ENCODE results near the gene ARRDC1.
A peak's percentile ranks its signal among the peaks of the same experiment; 100 is the strongest.
"Not testable (repeated sequence)": the region's sequence is repeated elsewhere in the genome, so short reads cannot be mapped to it uniquely, and the experiment has no call there.

ARRDC1 gene, protein sequence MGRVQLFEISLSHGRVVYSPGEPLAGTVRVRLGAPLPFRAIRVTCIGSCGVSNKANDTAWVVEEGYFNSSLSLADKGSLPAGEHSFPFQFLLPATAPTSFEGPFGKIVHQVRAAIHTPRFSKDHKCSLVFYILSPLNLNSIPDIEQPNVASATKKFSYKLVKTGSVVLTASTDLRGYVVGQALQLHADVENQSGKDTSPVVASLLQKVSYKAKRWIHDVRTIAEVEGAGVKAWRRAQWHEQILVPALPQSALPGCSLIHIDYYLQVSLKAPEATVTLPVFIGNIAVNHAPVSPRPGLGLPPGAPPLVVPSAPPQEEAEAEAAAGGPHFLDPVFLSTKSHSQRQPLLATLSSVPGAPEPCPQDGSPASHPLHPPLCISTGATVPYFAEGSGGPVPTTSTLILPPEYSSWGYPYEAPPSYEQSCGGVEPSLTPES

DNA sequence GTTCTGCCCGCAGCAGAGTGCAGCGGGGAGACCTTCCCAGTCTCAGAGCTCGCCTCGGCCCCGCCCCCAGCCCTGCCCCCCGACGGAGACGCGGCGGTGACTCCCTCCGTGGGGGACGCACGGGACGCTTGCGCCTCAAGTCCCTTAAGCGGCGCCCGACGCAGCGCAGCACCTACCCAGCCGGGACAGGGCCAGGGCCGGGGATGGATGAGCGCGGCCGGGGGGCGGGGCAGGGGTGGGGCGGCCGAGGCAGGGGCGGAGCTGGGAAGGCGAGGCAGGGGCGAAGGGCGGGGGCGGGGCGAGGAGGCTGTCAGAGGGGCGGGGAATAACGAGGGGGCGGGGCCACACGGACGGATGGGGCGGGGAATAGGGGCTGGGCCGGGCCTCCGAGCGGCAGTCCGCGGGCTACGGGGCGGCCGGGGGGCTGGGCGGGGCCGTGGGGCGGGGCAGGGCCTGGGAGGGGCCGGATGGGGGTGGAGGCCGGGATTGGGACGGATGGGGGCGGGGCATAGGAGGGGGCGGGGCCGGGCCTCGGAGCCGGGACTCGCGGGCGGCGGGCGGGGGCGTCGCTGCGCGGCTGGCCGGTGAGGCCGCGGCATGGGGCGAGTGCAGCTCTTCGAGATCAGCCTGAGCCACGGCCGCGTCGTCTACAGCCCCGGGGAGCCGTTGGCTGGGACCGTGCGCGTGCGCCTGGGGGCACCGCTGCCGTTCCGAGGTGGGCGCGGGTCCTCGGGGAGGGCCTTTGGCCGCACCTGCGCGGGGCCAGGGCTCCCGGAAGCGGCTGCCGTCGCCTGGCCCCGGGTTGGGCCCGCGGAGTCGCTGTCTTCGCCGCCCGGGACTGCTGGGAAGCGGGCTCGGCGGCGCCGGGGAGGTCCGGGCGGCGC, at the start of gene ARRDC1:
ARRDC1 (plus strand) TSS at position 566 of the 884 bp plus-strand sequence; CDS start at position 598, 32 bp downstream.
- peak; percentile 88 for DNase-seq (ENCODE audit: low spot score)

DNA sequence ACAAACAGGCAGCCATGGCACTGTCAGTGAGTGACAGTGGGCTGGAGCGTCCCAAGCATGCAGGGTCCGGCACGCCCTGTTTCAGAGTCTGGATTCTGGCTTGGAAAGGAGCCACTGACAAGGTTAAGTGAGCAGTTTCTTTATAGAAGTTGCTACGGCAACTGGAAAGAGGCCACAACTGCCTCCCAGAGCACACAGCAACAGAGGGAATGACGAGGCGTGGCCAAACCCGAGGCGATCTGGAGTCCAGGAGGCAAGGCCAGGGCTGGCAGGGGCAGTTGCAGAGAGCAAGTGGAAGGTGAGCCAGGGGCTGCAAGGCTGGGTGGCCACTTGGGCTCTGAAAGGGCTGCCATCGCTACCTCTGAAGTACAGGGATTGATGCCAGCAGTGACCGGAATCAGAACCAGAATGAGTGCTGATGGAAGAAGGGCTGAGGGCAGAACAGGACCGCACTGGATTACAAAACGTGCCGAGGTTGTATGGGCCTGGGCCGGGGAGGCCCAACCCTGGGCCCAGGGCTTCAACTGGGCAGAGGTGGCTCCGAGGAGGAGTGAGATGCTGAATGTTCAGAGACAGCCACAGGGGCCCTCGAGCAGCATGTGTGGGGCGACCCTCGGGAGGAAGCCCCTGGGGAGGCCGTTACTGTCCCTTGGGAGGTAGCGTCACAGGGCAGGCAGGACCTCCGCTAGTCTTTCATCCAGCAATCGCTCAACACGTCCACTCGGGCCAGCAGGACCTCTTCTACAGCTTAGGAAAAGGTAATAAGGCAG, 49.2 kb upstream of the ARRDC1 start:
- no peak for DNase-seq (ENCODE audit: low spot score)

DNA sequence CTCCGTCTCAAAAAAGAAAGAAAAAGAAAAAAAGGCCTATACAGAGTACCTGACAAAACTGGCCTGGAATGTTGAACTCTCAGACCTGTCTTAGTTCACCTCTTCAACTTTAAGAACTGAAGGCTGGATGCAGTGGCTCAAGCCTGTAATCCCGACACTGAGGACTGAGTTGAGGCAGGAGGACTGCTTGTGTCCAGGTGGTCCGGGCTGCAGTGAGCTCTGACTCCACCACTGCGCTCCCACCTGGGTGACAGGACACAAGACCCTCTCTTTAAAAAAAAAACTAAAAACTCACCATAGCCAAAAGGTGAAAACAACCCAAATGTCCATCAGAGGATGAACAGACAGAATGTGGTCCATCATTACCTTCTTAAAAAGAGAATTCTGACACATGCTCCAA, 47.4 kb upstream of the ARRDC1 start:
- DNase-seq (ENCODE audit: low spot score), result no peak

DNA sequence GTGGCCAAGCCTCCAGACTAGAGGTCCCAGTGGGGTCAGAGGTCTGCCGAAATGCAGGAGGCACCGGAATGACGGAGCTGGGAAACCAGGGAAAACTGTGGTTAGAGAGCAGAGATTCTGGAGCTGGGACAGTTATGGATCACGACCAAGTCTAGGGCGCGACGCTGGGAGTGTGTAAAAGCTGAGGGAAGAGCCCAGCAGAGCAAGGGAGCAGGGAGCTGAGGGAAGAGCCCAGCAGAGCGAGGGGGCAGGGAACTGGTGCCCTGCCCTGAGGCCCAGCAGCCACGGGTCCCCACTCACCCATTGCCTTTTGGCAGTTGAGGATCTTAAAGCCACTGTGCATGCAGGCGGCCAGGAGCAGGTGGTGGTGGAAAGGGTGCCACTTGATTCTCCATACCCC, 41.4 kb upstream of the ARRDC1 start:
- no peak for DNase-seq (ENCODE audit: low spot score)

DNA sequence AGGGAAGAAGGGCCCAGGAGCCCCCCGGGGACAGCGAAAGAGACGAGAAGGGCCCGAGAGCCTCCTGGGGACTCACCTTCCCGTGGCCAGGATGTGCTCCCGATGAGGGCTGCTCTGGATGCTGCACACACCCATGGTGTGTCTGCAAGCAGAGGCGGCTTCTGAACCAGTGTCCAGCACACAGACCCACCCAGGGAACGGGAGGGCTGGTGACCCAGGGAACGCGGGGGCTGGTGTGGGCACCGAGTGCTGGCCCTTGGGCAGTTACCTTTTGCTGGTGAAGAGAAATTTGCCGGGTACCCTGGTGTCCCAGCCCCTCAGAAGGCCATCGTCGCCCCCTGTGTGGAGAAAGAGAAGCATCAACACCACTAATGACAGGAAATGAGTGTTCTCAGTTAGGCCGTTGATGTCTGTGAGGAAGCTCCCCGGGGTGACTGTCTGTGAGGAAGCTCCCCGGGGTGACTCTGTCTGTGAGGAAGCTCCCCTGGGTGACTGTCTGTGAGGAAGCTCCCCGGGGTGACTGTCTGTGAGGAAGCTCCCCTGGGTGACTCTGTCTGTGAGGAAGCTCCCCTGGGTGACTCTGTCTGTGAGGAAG, 40.6 kb upstream of the ARRDC1 start:
- DNase-seq (ENCODE audit: low spot score), result no peak

DNA sequence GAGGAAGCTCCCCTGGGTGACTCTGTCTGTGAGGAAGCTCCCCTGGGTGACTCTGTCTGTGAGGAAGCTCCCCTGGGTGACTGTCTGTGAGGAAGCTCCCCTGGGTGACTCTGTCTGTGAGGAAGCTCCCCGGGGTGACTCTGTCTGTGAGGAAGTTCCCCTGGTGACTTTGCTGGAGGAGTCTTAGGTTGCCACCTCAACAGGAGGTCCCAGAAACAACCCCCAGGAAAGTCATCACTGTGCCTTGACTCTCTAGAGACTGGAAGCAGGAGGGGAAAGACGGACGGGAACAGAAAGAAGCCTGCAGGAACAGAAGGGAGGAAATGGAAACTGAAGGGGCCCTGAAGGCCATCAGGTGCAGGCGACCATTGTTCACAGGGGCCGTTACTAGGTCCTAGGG, 37.0 kb upstream of the ARRDC1 start:
- DNase-seq (ENCODE audit: low spot score), result not testable (repeated sequence)

DNA sequence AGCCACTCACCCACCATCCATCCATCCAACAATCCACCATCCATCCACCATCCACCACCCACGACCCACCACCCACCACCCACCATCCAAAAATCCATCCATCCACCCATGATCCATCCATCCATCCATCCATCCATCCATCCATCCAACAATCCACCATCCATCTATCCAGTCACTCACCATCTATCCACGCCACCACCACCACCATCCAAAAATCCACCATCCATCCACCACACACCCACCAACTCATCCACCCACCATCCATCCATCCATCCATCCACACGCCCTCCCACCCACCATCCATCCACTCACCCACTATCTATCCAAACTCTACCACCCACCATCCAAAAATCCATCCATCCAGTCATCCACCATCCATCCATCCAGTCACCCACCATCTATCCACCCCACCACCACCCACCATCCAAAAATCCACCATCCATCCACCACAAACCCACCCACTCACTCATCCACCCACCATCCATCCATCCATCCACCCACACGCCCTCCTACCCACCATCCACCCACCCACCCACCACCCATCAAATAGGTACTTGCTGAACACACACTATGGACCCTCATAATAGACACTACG, 35.8 kb upstream of the ARRDC1 start:
- DNase-seq (ENCODE audit: low spot score), result no peak

DNA sequence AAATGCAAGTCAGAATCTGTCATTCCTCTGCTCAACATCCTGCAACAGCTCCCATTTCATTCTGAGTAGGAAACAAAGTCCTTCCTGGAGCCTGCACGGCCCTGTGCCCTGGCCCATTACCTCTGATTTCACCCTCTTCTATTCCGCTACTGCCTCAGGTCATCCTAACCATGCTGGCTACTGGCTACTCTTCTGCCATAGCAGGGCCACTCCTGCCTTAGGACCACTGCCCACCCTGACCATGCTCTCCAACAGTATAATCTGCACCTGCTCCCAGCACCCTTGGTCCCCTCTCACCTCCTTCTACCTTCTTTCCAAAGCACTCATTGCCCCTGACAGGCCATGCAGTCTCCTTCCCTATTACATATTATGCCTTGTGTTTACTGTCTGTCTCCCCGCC, 34.9 kb upstream of the ARRDC1 start:
- DNase-seq (ENCODE audit: low spot score), result no peak

DNA sequence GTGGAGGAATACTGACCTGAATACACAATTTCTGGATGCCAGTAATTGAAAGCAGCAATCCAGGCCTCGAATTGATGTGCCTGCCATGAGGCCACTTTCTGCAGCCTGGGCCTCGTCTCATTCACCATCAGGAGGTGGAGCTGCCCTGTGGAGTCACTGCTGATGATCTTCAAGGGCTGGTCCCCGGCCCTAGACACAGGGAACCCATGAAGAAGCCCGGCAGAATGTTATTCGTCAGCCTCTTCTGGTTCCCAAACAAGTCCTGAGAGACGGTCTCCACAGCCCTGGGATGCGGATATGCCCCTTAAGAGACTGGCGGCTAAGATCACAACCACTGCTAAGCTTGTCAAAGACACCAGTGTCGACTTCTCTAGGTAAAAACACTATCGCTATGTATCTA, 31.3 kb upstream of the ARRDC1 start:
- DNase-seq (ENCODE audit: low spot score), result no peak

DNA sequence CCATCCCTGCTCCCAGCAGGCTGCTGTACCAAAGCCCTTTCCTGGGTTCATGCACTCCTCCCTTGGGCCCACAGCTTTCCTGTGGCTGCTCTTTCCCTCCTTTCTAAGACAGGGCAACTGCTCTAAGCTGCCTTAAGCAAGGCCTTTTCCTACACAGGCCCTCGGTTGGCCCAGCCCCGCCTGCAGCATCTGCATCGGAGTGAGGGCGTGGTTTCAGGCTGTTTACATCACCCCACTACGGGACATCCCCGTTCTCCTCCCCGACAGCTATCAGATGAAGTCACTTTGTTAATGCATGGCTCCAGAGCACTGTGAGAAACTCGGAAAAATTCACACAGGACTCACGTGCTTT, 30.1 kb upstream of the ARRDC1 start:
- DNase-seq (ENCODE audit: low spot score), result peak; percentile 66

DNA sequence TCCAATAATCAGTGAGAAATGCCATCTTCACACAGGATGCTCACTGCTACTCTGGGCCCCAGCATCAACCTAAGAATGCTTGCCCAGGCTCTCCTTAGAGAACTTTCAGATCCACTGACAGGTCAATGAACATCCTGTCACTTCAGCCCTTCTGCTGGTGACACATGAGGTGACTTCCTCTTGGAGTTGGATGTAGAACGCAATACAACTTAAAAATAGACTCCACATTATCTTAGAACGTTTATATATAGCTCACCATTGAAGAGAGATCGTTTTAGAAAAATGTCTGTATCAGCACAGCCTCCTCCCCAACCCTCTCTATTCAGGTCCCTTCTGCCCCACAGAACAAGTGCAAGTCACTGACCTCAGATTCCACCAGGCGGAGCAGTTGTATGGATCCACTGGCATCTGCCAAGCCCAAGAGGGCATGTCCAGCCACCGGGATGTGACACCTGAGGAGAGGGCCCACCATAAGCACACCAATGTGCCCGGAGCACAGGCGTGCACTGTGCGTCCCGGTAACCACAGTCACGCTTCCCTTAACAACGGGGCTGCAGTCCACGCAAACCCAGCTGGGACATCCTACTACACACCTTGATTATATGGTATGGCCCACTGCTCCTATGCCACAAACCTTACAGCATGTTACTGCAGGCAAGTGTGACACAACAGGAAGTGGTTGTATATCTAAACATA, 29.6 kb upstream of the ARRDC1 start:
- no peak for DNase-seq (ENCODE audit: low spot score)

DNA sequence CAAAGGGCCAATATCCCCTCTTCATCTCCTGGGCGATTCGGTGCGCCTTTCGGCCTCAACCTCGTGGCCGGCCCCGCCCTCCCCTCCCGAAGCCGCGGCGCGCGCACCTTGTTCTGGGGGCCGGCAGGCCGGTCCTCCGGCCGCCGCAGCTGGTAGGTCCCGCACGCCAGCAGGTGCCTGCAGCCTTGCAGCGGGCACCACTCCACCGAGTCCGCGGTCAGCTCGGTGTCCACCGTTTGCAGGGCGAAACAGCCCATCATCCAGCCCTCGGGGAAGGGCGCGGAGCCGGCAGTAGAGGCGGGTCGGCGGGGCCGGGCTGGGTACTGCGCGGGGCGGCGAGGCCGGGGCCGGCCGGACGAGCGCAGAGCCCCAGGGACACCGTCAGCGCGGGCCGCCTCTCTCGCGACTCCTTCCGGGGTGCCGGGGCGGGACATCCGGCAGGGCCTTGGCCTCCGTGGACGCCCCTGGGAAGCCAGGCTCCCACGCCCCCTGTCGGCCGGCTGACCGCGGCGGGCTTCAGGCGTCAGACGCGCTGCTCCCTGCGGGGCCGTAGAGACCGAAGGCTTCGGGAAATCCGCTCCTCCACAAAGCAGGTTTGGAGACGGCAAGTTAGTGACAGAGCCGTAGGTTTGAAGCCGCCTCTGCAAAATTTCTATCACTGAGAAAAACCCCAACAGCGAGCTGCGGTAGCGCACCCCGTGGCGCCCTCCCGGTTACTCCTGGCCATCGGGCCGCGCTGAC, 26.8 kb upstream of the ARRDC1 start, which contains the start of gene DPH7:
DPH7 (minus strand) TSS at position 408 of the 741 bp plus-strand sequence; CDS start at position 260, 148 bp downstream.
- peak; percentile 95 for DNase-seq (ENCODE audit: low spot score)

DNA sequence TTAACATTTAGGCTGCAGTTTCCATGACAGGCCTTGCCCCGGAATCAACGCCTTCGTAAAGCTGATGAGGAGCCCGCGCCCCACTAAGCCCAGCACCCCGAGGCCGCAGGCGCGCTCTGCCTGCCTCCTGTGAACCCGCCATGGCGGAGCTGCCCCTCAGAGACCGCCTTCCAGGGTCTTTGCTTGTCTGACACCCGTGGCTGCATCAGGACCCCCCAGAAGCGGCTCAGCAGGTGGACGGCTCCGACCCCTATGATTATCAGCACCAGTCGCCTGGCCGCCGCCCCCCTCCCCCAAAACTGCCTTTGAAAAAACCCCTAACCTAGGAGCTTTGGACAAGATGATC, 26.3 kb upstream of the ARRDC1 start:
- no peak for DNase-seq (ENCODE audit: low spot score)

DNA sequence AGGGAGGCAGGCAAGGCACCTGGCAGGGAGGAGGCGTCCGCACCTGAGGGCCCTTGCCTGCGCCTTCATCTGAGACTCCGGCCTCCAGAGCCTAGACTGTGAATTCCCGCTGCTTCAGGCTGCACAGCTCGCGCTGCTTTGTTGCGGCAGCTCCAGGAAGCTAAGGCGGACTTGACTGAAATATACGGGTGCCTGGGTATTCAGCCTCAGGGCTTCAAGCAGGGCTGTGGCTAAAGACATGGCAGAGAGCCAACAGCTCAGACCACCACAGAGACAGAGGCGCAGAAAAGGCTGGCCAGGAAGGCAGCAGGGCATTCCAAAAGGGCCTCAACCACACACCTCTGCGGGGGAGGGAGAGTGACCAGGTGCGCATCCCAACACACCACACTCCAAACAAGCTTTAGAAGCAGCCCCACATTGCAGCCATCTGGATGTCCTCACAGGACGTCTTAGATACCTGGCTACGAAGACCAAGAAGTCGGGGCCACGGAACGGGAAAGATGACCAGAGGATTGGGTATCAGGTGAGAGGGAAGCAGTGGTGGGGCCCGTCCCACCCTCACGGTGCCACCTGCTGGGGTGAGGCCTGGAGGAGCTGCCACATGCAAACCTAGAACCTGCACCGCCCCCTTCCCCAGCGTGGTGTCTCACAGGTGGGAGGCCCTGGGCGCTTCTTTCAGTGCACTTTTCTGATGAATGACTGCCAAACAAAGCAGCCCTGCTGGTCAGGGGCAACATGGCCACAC, 25.1 kb upstream of the ARRDC1 start:
- no peak for DNase-seq (ENCODE audit: low spot score)

DNA sequence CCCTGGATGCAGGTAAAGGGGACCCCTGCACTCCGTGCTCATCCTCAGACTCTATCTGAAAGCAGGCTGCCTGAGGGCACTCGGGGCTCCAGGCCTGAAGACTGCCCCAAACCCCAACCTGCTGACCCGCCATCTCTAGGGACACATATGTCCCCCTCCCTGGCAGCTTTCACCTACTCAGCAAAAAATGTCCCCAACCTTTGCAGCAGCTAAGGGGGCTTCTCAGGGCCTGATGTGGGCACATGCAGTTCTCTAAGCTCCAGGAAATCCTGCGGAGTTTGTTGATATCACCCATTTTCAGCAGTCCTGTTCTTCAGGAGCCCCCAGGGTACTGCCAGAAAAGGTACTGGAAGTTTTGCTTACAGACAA, 24.5 kb upstream of the ARRDC1 start:
- no peak for DNase-seq (ENCODE audit: low spot score)

DNA sequence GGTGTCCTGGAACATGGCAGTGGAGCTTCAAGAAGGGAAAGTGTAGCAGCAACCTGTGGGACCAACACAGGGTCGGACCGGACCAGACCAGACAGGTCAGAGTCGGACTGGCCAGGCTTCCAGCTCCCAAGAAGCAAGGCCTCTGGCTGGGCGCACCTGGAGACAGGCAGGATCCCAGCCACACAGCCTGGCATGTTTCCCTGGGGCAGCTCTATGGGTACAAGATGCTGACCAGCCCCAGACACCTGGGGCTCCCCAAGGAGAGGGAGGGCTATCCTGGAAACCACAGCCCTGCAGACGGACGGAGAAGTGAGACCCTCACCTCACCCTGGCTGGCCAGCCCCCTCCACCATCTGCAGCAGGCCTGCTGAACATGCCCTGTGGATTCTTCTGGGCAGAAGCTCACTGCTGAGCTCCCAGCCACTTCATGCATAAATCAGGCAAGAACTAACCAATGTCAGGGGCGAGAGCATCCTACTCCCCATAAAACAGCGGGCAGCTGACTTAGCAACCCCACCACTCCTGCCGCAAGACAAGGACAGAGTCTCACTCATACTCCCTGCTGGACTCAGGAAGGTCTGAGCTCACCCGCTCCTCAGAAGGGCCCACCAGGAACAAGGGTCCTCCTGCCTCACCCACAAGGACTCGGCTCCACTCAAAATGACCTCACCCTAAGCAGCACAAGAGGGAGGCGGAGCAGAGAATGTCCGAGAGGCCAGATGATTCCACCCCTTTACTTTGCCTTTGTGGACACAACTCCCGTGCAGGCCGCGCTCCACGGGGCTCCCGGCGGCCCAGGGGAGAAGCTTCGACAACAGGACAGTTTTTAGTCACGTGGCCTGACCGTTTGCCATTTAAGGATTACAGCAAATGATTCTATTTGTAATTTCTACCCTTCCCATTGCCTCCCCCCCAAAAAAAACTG, 23.9 kb upstream of the ARRDC1 start:
- no peak for DNase-seq (ENCODE audit: low spot score)

DNA sequence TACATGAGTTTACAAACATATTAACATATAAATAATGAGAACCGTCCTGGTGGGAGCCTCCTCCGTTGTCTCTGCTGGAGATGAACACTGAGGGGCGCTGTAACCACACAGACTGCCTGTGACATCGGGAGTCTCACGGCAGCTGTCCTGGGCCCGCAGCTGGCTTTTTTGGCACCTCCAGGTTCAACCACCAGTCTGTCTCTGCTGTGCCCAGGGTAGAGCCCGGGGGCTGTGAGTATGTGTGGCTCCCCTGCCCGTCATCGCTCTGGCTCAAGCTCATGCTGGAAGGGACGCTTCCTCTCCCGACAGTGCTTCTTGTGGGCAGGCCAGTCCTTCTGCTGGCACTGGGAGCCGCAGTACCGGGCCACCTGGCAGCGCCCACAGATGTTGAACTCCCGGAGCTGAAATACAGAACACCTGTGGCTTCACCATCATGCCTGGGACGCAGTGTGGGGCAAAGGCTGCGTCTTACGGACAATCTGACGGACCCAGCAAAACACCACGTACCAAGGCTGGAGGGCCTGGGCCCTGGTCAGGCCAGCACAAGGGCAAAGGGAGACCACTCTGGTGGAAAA, 23.1 kb upstream of the ARRDC1 start:
- DNase-seq (ENCODE audit: low spot score), result peak; percentile 26

DNA sequence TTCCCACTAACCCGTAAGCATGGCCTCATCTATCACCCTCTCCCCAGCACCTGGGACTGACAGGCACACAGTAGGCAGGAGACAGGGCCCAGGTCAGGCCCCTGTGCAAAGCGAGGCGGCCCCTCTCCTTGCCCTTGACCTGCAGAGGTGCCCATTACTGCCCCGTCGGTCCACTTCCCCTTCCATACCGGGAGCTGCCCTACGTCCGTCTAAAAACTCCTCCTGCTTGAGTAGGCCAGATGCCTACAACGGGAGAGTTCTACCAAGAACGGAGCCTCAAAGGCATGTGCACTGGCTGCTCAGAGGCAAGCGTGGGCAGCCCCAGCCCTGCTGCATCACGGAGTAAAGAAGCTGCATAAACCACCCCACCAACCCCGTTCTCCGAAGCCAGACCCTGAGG, 22.1 kb upstream of the ARRDC1 start:
- no peak for DNase-seq (ENCODE audit: low spot score)

Measured in hematopoietic multipotent progenitor cell treated with erythropoietin and hydrocortisone succinate and interleukin-3 and kit ligand, for 15 days (in vitro differentiated cells).